ENCODE measurements around the gene PRDM11. TPM values are rescaled to one million over a fixed set of nuclear protein-coding genes. Genes with fewer than 3 reads are reported as not detected.

The PRDM11 gene
- total RNA-seq, 1 donor from 2014 or later = 32.8 TPM

- peak; percentile 90 for DNase-seq
Measured at GRCh38 chr11:45158210-45158731, 11.8 kb downstream of the PRDM11 start.

- peak; percentile 36 for DNase-seq
Measured at GRCh38 chr11:45158891-45159605, 12.6 kb downstream of the PRDM11 start.

GRCh38 chr11:45159781-45160365, 13.4 kb downstream of the PRDM11 start:
- DNase-seq = no peak

- no peak for DNase-seq
Measured at GRCh38 chr11:45161252-45162063, 15.0 kb downstream of the PRDM11 start.

- no peak for DNase-seq
Measured at GRCh38 chr11:45162064-45162375, 15.6 kb downstream of the PRDM11 start.

GRCh38 chr11:45162916-45163879, 16.8 kb downstream of the PRDM11 start:
- DNase-seq = no peak

GRCh38 chr11:45163956-45164575, 17.6 kb downstream of the PRDM11 start:
- DNase-seq = peak; percentile 45

- DNase-seq = no peak
Measured at GRCh38 chr11:45165386-45165785, 18.9 kb downstream of the PRDM11 start.

GRCh38 chr11:45165806-45166603, 19.6 kb downstream of the PRDM11 start:
- no peak for DNase-seq

- no peak for DNase-seq
Measured at GRCh38 chr11:45166604-45166897, 20.1 kb downstream of the PRDM11 start.

- DNase-seq = no peak
Measured at GRCh38 chr11:45167283-45167682, 20.8 kb downstream of the PRDM11 start.

- DNase-seq = no peak
Measured at GRCh38 chr11:45168366-45169130, 22.1 kb downstream of the PRDM11 start.

GRCh38 chr11:45169310-45170072, 23.1 kb downstream of the PRDM11 start:
- DNase-seq = no peak

GRCh38 chr11:45170484-45170883, 24.0 kb downstream of the PRDM11 start:
- DNase-seq = no peak

- DNase-seq = no peak
Measured at GRCh38 chr11:45171550-45171949, 25.1 kb downstream of the PRDM11 start.

- DNase-seq = no peak
Measured at GRCh38 chr11:45173064-45173463, 26.6 kb downstream of the PRDM11 start.

- DNase-seq = no peak
Measured at GRCh38 chr11:45174168-45174835, 27.9 kb downstream of the PRDM11 start.

GRCh38 chr11:45174963-45175362, 28.5 kb downstream of the PRDM11 start:
- no peak for DNase-seq

- DNase-seq = peak; percentile 37
Measured at GRCh38 chr11:45176996-45177395, 30.6 kb downstream of the PRDM11 start.
